ENCODE results near the gene COL8A2.

GRCh38 chr1:36151845-36152203 lies 26.8 kb upstream of the COL8A2 start:
- TF ChIP-seq, protein P1, sequence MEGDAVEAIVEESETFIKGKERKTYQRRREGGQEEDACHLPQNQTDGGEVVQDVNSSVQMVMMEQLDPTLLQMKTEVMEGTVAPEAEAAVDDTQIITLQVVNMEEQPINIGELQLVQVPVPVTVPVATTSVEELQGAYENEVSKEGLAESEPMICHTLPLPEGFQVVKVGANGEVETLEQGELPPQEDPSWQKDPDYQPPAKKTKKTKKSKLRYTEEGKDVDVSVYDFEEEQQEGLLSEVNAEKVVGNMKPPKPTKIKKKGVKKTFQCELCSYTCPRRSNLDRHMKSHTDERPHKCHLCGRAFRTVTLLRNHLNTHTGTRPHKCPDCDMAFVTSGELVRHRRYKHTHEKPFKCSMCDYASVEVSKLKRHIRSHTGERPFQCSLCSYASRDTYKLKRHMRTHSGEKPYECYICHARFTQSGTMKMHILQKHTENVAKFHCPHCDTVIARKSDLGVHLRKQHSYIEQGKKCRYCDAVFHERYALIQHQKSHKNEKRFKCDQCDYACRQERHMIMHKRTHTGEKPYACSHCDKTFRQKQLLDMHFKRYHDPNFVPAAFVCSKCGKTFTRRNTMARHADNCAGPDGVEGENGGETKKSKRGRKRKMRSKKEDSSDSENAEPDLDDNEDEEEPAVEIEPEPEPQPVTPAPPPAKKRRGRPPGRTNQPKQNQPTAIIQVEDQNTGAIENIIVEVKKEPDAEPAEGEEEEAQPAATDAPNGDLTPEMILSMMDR (IDR thresholded peaks at IDR 0.05) = no peak
- TF ChIP-seq POLR2A (IDR thresholded peaks at IDR 0.05) = no peak
- no peak for TF ChIP-seq EP300 (IDR thresholded peaks at IDR 0.05)
